ENCODE data around the gene SLC7A9. TPM values are rescaled to one million over a fixed set of nuclear protein-coding genes. Genes with fewer than 3 reads are reported as not detected.

SLC7A9 gene
- total RNA-seq, 2 experiments from 2014 or later, result not detected

- CTCF ChIA-PET (ENCODE audit: unreplicated experiment), result no interaction called here
- no peaks in the 10 kb centered on the region for H4K20me1 ChIP-seq (ENCODE audit: insufficient read depth, low read length)
- no peak overlapping the region for H3K4me2 ChIP-seq (ENCODE audit: low read length)
- no peaks in the 10 kb centered on the region for H3K36me3 ChIP-seq (ENCODE audit: insufficient read depth, low read length)
- DNase-seq (ENCODE audit: low spot score), result no peak
- no peaks in the 10 kb centered on the region for H3K4me1 ChIP-seq (ENCODE audit: insufficient read depth, low read length, poor library complexity, severe bottlenecking)
- no peaks in the 10 kb centered on the region for H3K9me2 ChIP-seq (ENCODE audit: insufficient read depth, low read length)
- POLR2A ChIA-PET, result no interaction called here
- no peak overlapping the region for H3K27ac ChIP-seq (ENCODE audit: low read depth, low read length, poor library complexity, severe bottlenecking)
- H3K4me3 ChIP-seq (ENCODE audit: low read depth, low read length, poor library complexity, severe bottlenecking), result no peak overlapping the region
- BruUV-seq (replicated peaks), result no TSS peak
- H3K9me3 ChIP-seq (ENCODE audit: low read length), result no peaks in the 10 kb centered on the region
- intact Hi-C loops (cut with micrococcal nuclease; ENCODE audit: unreplicated experiment), result no loop called here
- TF ChIP-seq EZH2phosphoT487 (IDR thresholded peaks at IDR 0.05; ENCODE audit: borderline replicate concordance, low read depth, low read length), result no peak
- H3K79me2 ChIP-seq (ENCODE audit: insufficient read depth, low read depth, low read length), result no peaks in the 10 kb centered on the region
- H2AFZ ChIP-seq (ENCODE audit: low read length), result no peak overlapping the region
These were observed 5.0 kb upstream of the SLC7A9 start for GRCh38 chr19:32874605-32875004.

GRCh38 chr19:32873247-32873959 lies 3.8 kb upstream of the SLC7A9 start:
- Histone ChIP-seq H3K79me2 (ENCODE audit: insufficient read depth, low read depth, low read length) (no peaks in the 10 kb centered on the region), H3K4me2 (ENCODE audit: low read length) (no peak overlapping the region), H3K9me3 (ENCODE audit: low read length) (no peaks in the 10 kb centered on the region), H2AFZ (ENCODE audit: low read length) (no peak overlapping the region), H3K4me3 (ENCODE audit: low read depth, low read length, poor library complexity, severe bottlenecking) (no peak overlapping the region), H3K27ac (ENCODE audit: low read depth, low read length, poor library complexity, severe bottlenecking) (no peak overlapping the region), H3K4me1 (ENCODE audit: insufficient read depth, low read length, poor library complexity, severe bottlenecking) (no peaks in the 10 kb centered on the region), H3K36me3 (ENCODE audit: insufficient read depth, low read length) (no peaks in the 10 kb centered on the region), H4K20me1 (ENCODE audit: insufficient read depth, low read length) (no peaks in the 10 kb centered on the region), H3K9me2 (ENCODE audit: insufficient read depth, low read length) (no peaks in the 10 kb centered on the region)
- TF ChIP-seq EZH2phosphoT487 (IDR thresholded peaks at IDR 0.05; ENCODE audit: borderline replicate concordance, low read depth, low read length) (no peak), CTCF (conservative IDR thresholded peaks at IDR 0.05; ENCODE audit: low read length) (no peak)
- CTCF ChIA-PET (ENCODE audit: unreplicated experiment), result no interaction called here
- intact Hi-C loops (cut with micrococcal nuclease; ENCODE audit: unreplicated experiment), result no loop called here
- BruUV-seq (replicated peaks), result no TSS peak
- DNase-seq (ENCODE audit: low spot score), result no peak
- POLR2A ChIA-PET, result no interaction called here

- CTCF ChIA-PET (ENCODE audit: unreplicated experiment), result no interaction called here
- intact Hi-C loops (cut with micrococcal nuclease; ENCODE audit: unreplicated experiment), result no loop called here
These were observed 2.8 kb upstream of the SLC7A9 start for GRCh38 chr19:32872391-32872790.

More at GRCh38 chr19:32872391-32872790, 2.8 kb upstream of the SLC7A9 start:
- POLR2A ChIA-PET, result no interaction called here
- Histone ChIP-seq H3K4me3 (ENCODE audit: low read depth, low read length, poor library complexity, severe bottlenecking) (no peak overlapping the region), H3K36me3 (ENCODE audit: insufficient read depth, low read length) (no peaks in the 10 kb centered on the region), H3K4me1 (ENCODE audit: insufficient read depth, low read length, poor library complexity, severe bottlenecking) (no peaks in the 10 kb centered on the region), H3K9me3 (ENCODE audit: low read length) (no peaks in the 10 kb centered on the region), H3K79me2 (ENCODE audit: insufficient read depth, low read depth, low read length) (no peaks in the 10 kb centered on the region), H3K9me2 (ENCODE audit: insufficient read depth, low read length) (no peaks in the 10 kb centered on the region), H4K20me1 (ENCODE audit: insufficient read depth, low read length) (no peaks in the 10 kb centered on the region), H2AFZ (ENCODE audit: low read length) (no peak overlapping the region), H3K27ac (ENCODE audit: low read depth, low read length, poor library complexity, severe bottlenecking) (no peak overlapping the region), H3K4me2 (ENCODE audit: low read length) (no peak overlapping the region)
- BruUV-seq (replicated peaks), result no TSS peak
- TF ChIP-seq CTCF (conservative IDR thresholded peaks at IDR 0.05; ENCODE audit: low read length), result no peak
- TF ChIP-seq EZH2phosphoT487 (IDR thresholded peaks at IDR 0.05; ENCODE audit: borderline replicate concordance, low read depth, low read length), result no peak
- DNase-seq (ENCODE audit: low spot score), result no peak
